CD4-positive, alpha-beta T cell treated with Interleukin-2 at 100 ng/mL for 4 hours (primary cell): ENCODE data around the gene S100A6.
"Not testable (repeated sequence)": the region's sequence is repeated elsewhere in the genome, so short reads cannot be mapped to it uniquely, and the experiment has no call there.

Source experiments
- DNase-seq: peaks from one replicate; pipeline ENCODE4 v3.0.0-alpha.2; 2020; ENCODE audit warnings: low spot score

S100A6 gene

DNA sequence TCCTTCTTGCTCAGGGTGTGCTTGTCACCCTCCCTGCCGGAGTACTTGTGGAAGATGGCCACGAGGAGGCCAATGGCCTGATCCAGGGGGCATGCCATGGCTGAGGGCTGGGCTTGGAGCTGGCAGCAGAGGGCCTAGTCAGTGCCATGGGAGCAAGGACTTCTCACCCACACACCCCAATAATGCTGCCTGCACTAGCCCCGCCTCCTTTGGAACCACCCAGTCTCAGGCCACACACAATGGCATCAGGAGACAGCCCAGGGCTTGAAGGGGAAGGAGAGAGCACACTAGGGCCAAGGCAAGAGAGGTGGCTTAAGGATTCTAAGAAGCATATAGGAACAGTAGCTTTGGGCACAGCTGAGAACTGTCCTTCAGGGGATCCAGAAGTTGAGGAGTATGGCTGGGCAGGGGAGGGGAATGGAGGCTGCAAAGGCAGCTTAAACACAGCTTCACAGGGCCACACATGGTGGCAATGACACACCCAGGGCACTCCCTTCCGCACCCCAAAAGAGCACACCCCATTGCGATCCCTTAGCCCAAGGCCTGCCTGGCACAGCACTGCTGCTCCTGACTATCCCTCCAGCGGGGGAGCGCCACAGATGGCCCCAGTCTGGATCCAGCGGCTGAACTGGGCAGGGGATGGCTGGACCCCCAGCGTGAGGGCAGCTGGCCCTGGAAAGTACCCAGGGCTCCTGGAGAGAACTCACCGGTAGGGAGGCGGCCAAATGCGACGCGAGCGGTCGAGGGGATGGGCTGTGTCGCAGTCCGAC lies at the start of gene S100A6:
S100A6 (minus strand) TSS at position 750 of the 770 bp plus-strand sequence; CDS start at position 98, 652 bp downstream.
- peak; percentile 68 for DNase-seq

DNA sequence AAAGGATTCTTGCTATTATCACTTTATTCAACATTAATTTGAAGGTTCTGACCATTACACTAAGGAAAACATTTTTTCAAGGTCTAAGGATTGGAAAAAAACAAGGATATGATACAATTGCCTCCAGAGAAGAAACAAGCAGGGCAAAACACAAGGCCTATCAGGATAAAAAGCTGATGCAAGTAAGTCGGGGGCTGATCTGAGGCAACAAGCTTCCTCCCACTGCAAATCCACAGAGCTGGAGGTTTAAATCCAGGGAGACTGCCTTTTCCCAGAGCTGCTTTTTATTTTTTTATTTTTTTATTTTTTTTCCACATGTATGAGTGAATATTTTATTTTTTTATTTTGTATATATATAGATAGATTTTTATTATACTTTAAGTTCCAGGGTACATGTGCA lies 49.2 kb upstream of the S100A6 start:
- no peak for DNase-seq

DNA sequence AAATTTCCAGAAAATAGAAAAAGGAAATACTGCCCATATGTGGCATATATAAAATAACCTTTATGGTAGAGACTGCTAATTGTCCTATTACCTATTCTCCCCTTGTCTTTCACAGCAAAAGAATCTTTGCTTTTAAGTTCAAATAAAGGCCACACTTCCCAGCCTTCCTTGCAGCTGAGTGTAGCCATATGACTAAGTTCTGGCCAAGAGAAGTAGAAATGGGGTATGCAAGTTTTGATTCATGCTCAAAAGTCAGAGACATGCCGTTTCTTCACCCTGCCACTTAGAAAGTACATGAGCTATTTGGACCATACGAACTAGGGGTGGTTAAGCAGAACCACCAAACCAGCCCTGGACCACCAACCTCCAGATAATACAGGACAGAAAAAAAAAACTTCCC lies 48.2 kb upstream of the S100A6 start:
- no peak for DNase-seq

DNA sequence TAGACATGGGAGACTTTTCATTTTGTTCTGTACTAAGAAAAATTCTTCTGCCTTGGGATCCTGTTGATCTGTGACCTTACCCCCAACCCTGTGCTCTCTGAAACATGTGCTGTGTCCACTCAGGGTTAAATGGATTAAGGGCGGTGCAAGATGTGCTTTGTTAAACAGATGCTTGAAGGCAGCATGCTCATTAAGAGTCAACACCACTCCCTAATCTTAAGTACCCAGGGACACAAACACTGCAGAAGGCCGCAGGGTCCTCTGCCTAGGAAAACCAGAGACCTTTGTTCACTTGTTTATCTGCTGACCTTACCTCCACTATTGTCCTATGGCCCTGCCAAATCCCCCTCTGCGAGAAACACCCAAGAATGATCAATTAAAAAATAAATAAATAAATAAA lies 47.7 kb upstream of the S100A6 start:
- DNase-seq: not testable (repeated sequence)

DNA sequence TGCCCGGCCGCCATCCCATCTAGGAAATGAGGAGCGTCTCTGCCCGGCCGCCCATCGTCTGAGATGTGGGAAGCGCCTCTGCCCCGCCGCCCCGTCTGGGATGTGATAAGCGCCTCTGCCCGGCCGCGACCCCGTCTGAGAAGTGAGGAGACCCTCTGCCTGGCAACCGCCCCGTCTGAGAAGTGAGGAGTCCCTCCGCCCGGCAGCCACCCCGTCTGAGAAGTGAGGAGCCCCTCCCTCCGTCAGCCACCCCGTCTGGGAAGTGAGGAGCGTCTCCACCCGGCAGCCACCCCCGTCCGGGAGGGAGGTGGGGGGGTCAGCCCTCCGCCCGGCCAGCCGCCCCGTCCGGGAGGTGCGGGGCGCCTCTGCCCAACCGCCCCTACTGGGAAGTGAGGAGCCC lies 47.0 kb upstream of the S100A6 start:
- not testable (repeated sequence) for DNase-seq

DNA sequence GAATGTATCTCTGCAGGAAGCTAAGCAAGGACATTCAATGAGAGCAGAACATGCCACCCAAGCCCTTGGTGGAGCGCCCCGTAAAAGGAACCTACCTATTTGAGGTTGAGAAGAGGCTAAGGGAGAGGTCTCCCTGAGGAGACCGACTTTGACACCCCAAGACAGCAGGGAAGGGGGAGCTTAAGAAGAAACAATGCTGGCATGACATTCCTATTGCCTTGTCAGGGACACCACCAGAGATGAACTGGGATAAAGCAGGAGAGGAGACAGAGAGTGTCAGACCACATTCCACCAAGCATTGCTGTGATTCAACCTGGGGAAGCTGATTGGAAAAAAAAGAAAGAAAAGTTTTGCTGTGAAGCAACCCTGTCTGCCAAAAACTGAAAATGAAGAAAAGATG lies 43.1 kb upstream of the S100A6 start:
- no peak for DNase-seq

DNA sequence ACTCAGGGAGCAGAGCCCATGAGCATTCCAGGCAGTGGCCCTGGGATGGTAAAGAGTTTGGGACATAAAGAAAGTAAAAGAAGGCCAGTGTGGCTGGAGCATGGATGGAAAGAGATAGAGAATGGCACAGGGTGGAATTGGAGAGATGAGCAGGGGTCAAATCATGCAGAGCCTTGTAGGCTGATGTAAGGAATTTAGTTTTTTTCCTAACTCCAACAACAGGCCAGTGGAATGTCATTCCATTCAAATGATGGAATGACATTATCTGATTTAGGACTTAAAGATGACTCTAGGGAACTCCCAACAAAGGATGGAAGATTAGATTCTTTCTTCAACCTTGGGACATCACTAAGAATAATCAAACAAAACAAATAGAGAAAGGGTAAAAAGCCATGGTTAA lies 42.7 kb upstream of the S100A6 start:
- no peak for DNase-seq

DNA sequence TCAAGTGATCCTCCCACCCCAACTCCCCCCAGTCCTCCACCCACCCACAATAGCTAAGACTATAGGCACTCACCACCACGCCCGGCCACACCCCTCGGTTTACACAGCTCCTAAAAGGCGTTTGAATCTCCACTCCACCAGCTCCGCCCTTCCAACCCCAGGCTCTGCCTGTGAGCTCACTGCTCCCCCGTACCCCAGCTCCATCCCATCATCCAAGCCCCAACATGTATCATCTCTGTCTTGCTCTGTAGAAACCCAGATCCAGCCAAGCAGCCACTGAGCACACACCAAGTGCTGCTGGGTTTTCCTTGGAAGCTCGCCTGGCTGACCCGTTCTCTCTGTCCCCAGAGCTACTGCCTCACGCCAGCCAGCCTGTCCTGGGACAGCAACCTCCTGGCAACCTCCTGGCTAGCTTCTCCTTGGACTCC lies 41.8 kb upstream of the S100A6 start:
- no peak for DNase-seq

DNA sequence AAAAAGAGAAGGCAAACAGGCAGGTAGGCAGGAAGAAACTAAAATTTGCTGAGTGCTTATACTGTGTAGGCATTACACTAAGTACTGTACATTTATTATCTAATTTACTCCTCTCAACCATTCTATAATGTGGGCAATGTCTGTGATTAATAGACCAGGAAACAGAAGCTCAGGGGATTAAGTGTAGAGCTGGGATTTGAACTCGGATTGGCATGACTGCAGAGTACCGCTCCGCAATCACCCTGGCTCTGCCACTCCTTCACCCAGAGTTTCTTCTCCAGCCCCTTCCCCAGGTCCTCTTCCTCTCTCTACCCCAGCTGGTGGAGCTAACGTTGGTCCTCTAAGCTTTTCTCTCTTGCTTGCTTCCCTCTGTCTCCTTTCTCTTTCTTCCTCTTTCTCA lies 41.3 kb upstream of the S100A6 start:
- no peak for DNase-seq

DNA sequence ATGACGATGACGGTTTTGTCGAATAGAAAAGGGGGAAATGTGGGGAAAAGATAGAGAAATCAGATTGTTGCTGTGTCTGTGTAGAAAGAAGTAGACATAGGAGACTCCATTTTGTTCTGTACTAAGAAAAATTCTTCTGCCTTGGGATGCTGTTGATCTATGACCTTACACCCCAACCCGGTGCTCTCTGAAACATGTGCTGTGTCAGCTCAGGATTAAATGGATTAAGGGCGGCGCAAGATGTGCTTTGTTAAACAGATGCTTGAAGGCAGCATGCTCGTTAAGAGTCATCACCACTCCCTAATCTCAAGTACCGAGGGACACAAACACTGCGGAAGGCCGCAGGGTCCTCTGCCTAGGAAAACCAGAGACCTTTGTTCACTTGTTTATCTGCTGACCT lies 39.7 kb upstream of the S100A6 start:
- DNase-seq: not testable (repeated sequence)

DNA sequence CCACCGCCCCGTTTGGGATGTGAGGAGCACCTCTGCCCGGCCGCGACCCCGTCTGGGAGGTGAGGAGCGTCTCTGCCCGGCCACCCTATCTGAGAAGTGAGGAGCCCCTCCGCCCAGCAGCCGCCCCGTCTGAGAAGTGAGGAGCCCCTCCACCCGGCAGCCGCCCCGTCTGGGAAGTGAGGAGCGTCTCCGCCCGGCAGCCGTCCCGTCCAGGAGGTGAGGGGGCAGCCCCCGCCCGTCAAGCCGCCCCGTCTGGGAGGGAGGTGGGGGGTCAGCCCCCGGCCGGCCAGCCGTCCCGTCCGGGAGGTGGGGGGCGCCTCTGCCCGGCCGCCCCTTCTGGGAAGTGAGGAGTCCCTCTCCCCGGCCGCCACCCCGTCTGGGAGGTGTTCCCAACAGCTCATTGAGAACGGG lies 39.3 kb upstream of the S100A6 start:
- not testable (repeated sequence) for DNase-seq

DNA sequence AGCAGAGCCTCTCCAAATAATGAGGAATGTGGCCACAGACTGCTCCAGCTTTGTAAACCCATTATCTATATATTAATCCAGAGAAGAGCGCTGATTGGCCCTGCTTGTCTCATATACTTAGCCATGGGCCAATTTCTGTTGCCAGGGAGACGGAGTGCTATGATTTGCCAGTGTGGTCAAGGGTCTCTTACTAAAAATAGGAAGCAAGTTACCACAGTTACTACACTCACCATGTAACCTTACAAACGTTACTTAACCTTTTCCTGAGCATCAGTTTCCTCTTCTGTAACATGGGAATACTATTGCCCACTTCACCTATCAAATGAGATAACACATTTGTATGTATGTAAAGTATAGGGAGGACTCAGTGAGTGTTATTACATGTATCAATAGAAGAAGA lies 37.6 kb upstream of the S100A6 start:
- no peak for DNase-seq

DNA sequence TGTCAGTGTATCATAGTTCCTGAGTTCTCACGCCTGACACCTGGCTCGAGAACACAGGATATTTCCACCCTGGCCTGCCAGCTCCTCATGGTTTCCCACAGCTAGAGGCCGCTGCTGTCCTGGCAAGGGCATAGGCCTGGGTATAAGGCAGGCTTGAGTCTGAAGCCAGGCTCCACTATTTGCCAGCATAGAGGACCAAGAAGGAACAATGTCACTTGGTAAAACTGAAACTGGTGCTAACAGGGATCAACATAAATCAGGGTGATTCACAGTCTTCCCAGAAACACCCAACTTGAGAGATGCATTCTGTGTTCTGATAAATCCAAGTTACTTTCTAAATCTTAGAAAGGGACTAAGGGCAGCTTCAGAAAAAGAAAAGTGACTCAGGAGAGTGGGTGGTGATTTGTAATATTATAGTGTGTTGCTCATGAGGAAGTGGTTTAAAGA lies 36.8 kb upstream of the S100A6 start:
- DNase-seq: peak; percentile 54

DNA sequence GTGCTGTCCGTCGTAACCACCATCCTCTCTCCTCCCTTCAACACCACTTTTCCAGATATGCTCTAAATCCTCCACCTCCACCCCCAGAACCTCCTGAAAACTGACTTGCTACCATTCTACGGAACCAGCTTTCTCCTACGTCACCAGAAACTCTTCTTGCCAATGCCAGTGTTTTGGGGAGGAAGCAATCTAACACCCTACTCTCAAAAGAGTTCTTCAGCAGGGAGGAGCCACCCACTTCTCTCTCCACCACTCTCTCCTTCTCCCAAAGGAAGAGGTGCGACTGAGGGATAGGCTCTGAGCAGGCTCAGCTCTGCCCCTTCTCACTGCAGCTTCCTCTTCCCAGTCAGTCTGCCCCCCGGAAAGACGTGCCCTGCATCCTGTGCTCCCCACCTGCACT lies 35.9 kb upstream of the S100A6 start:
- no peak for DNase-seq

DNA sequence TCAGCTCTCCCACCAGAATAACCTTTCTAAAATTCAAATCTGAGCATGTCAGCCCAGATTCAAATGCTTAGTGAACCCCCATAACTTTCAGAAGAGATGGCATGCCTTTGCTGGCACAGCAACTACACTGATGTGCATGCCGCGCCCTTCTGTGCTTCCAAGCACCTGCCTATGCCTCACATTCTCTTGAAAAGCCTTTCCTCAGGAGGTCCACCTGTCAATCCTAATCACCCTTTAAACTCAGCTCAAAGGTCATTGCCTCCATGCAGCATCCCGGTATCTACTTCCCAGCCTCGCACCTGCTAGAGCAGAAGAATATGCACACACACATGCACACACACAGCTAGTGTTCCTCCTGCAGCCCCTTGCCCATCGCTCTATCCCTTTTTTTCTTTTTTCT lies 35.1 kb upstream of the S100A6 start:
- no peak for DNase-seq

DNA sequence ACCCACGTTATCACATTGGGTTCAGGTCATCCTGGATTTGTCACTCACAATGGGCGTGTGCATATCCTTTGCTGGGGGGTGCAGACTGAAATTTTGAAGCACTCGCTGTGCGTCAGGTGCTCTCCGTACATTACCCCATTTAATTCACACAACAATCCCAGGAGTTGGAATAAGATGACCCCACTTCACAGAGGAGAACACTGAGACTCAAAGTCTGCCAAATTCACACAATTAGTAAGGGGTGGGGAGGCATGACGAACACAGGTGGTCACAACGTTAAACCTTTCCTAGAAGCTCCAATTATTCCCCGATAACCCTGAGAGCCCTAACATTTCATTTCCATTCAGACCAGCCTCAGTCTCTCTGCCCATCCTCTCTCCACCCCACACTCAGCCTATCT lies 33.7 kb upstream of the S100A6 start:
- no peak for DNase-seq

DNA sequence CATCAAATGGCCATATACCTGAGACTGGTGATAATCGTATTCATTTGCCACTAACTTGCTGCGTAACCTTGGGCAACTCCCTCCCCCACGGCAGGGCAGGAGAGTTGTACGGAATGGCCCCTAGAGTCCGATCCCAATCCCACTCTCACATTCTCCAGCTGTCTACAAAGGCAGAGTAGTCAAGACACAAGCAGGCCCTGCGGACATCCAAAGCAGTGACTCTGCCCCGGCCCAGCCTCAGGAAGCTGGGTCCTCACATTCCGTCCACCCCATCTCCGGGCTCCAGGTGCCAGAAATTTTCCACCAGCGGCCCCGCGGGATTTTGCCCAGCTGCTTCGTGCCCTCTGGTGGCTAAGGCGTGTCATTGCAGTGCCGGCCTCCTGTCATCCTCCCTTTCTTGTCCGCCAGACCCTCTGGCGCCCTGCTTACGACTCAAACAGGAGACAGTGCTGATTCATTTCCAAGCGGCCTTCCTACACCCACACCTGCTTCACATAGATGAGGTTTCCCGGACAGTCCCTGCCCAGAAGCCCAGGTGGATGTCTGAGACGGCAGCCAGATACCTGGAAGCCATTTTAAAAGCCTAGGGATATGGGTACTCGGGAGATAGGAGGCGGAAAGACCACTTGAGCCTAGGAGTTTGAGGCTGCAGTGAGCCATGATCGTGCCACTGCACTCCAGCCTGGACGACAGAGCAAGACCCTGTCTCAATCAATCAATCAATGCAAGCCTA lies 32.7 kb upstream of the S100A6 start:
- peak; percentile 86 for DNase-seq

DNA sequence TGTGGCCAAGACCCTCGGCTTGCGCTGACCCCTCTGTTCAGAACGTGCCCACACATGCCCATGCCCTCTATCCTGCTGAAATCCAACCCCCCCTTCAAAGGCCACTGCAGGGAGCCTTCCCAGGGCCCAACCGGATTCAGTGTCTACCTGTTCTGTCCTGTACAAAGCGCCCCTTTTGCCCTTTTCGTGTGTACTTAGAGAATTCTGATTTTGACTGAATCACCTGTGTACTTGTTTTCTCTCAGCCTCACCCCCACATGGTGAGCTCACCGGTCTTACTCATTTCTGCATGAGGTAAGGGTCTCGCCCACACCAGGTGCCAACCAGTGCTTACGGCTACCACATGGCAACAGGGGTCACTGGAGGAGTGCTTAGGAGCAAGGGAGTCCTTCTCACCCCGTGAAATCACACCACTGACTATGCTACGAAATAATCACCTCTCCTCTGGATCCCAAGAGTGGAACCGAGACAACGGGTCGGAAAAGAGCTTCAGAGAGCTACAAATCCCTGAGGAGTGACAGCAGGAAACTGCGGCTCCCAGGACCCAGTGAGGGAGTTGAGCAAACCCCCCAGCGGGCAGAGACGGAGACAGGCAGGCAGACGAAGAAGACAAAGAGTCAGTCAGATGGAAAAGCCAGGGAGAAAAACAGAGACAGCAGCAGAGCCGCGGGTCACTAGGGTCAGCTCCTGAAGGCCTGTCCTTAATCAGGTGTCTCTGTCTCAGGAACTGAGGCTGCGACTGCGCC lies 32.0 kb upstream of the S100A6 start:
- peak; percentile 18 for DNase-seq

DNA sequence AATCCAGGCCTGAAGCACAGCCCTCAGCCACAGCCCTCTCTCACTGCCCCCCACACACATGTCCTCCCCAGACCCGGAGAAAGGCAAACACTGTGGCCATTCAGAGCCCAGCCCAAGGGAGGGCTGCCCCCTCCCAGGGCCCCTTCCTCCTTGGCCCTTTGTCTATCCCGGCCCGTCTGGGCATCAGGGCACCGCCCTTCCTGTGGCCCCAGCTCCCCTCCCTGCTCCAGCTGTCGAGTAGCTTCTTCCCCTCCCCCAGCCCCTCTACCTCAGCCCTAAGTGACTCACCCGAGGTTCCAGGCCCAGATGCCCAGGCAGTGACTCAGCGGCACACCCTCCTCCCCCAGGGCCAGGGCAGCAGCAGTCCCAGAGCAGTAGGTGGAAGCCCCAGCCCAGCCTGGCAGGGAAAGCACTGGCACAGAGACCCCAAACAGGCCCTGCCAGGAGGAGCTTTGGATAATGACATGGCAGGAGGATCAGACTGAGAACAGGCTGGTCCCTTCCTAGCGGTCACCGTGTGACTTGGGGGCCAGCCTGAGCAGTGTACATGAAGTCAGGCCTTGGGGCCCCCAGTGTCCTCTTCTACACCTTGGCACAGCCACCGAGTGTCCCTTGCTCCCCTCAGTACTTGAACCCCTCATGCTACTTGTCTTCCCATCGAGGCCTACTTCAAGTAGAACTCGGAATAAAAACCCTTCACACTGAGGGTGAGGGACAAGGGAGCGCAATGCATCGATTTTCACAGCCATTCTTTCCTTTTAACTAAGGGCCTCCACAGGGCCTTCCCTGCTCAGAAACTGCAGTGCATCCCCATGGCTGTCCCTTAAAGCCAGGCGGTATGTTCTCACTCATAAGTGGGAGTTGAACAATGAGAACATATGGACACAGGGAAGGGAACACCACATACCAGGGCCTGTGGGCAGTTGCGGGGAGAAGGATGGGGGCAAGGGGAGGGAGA lies 30.9 kb upstream of the S100A6 start:
- DNase-seq: peak; percentile 95

DNA sequence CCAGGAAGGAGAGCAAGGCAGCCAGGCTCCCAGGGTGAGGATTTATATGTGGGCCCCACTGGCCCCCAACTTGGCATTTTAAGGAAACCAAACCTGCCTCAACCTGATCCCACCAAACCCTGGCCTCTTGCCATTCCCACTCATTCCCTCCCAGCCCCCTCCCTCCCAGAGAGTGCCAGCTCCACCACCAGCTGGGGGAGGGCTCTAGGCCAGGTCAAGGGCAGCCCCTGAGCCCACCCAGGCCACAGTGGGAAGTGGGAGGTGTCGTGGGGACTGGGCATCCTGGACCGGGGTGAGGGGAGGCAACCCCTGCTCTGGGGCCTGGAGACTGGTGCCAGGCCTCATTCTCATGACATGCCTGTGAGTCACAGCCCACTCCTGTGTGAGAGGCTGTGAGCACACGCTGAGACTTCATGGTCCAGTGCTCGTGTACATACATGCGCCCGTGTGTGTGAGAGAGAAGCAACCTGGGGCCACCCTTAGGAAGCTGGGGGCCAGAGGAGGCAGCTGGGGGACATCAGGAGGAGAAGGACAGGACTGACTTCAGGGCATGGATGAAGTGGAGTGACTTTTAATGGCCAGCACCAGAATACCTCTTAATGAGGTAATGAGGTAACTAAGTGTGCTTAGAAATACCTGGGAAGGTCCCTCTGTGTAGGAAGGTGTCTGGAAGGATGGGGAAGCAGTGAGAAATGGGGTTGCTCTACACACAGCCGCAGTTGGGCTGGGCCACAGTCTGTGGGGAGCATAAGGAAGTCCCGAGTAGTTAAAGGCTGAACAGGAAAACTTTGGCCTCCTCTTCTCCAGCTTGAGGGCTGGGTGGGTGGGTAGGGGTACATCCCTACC lies 30.0 kb upstream of the S100A6 start, which contains the start of gene S100A2:
S100A2 (minus strand) TSS at position 316 of the 846 bp plus-strand sequence. CDS start 1,967 bp downstream, outside the sequence.
- peak; percentile 67 for DNase-seq
